Measurements from ENCODE around the gene HTRA3.

Gene HTRA3

GRCh38 chr4:8224267-8224974 is 45.1 kb upstream of the HTRA3 start:
- DNase-seq (ENCODE audit: low spot score) = no peak
- TF ChIP-seq CTCF (IDR thresholded peaks at IDR 0.05; ENCODE audit: borderline replicate concordance, control extremely low read depth, extremely low read depth, insufficient read depth, missing control alignments) = no peak
- in situ Hi-C loops (cut with MboI; ENCODE audit: low sequenced_read_pairs, unreplicated experiment) = no loop called here

- in situ Hi-C loops (cut with MboI; ENCODE audit: low sequenced_read_pairs, unreplicated experiment) = no loop called here
Observed at GRCh38 chr4:8224975-8225625, 44.5 kb upstream of the HTRA3 start.

GRCh38 chr4:8225706-8226443 is 43.7 kb upstream of the HTRA3 start:
- in situ Hi-C loops (cut with MboI; ENCODE audit: low sequenced_read_pairs, unreplicated experiment) = no loop called here
- no peak for TF ChIP-seq CTCF (IDR thresholded peaks at IDR 0.05; ENCODE audit: borderline replicate concordance, control extremely low read depth, extremely low read depth, insufficient read depth, missing control alignments)
- no peak for DNase-seq (ENCODE audit: low spot score)

More at GRCh38 chr4:8224975-8225625, 44.5 kb upstream of the HTRA3 start:
- no peak for DNase-seq (ENCODE audit: low spot score)
- TF ChIP-seq CTCF (IDR thresholded peaks at IDR 0.05; ENCODE audit: borderline replicate concordance, control extremely low read depth, extremely low read depth, insufficient read depth, missing control alignments) = no peak

GRCh38 chr4:8227201-8227770 is 42.3 kb upstream of the HTRA3 start:
- DNase-seq (ENCODE audit: low spot score) = no peak
- no peak for TF ChIP-seq CTCF (IDR thresholded peaks at IDR 0.05; ENCODE audit: borderline replicate concordance, control extremely low read depth, extremely low read depth, insufficient read depth, missing control alignments)
- in situ Hi-C loops (cut with MboI; ENCODE audit: low sequenced_read_pairs, unreplicated experiment) = no loop called here

- TF ChIP-seq CTCF (IDR thresholded peaks at IDR 0.05; ENCODE audit: borderline replicate concordance, control extremely low read depth, extremely low read depth, insufficient read depth, missing control alignments) = no peak
- no peak for DNase-seq (ENCODE audit: low spot score)
- in situ Hi-C loops (cut with MboI; ENCODE audit: low sequenced_read_pairs, unreplicated experiment) = no loop called here
Observed at GRCh38 chr4:8227771-8228318, 41.7 kb upstream of the HTRA3 start.

Measured in GM13976 (cell line).